ENCODE data around the gene TSC22D2. TPM values are rescaled to one million over a fixed set of nuclear protein-coding genes. Genes with fewer than 3 reads are reported as not detected.
A peak's percentile ranks its signal among the peaks of the same experiment; 100 is the strongest.

The TSC22D2 gene
- total RNA-seq, 3 donors from 2014 or later = 21.8 to 35.5 (median 31.3) TPM

- no peak for DNase-seq
- Histone ChIP-seq H3K4me1 (ENCODE audit: low read depth) (no peaks in the 10 kb centered on the region), H3K9me3 (peaks cover 7% of the 10 kb centered on the region), H3K36me3 (ENCODE audit: low read depth) (no peaks in the 10 kb centered on the region), H3K4me3 (no peak overlapping the region)
- ATAC-seq = no peak
- TF ChIP-seq CTCF (IDR thresholded peaks at IDR 0.05) = no peak
- intact Hi-C loops (cut with DNase I, micrococcal nuclease) = no loop called here
Measured at GRCh38 chr3:150484410-150484809, 76.3 kb downstream of the TSC22D2 start.

GRCh38 chr3:150488867-150489266 lies 80.8 kb downstream of the TSC22D2 start:
- no peaks in the 10 kb centered on the region for H3K4me1 ChIP-seq (ENCODE audit: low read depth)
- no peaks in the 10 kb centered on the region for H3K36me3 ChIP-seq (ENCODE audit: low read depth)
- no peak overlapping the region for H3K4me3 ChIP-seq
- H3K9me3 ChIP-seq = peaks cover 7% of the 10 kb centered on the region
- intact Hi-C loops (cut with DNase I, micrococcal nuclease) = no loop called here
- ATAC-seq (no peak), DNase-seq (no peak)
- no peak for TF ChIP-seq CTCF (IDR thresholded peaks at IDR 0.05)

- H3K36me3 ChIP-seq (ENCODE audit: low read depth) = no peaks in the 10 kb centered on the region
- peak in 1 of 3 donors; percentile 47 for DNase-seq
- ATAC-seq = peak; percentile 88
- no peak overlapping the region for H3K4me3 ChIP-seq
- no peaks in the 10 kb centered on the region for H3K9me3 ChIP-seq
- TF ChIP-seq CTCF (IDR thresholded peaks at IDR 0.05) = no peak
- no peaks in the 10 kb centered on the region for H3K4me1 ChIP-seq (ENCODE audit: low read depth)
- intact Hi-C loops (cut with DNase I, micrococcal nuclease) = loop anchor here in 1 of 2 donors (10.0 kb wide), 1 partner anchor 76 kb away; no protein-coding TSS in a partner anchor
Measured at GRCh38 chr3:150490277-150490986, 82.3 kb downstream of the TSC22D2 start.

- intact Hi-C loops (cut with DNase I, micrococcal nuclease) = loop anchor here (2.0 to 10.0 kb wide), 2 partner anchors 80 to 84 kb away; no protein-coding TSS in a partner anchor
- H3K4me1 ChIP-seq (ENCODE audit: low read depth) = no peaks in the 10 kb centered on the region
- H3K4me3 ChIP-seq = no peak overlapping the region
- TF ChIP-seq CTCF (IDR thresholded peaks at IDR 0.05) = no peak
- DNase-seq (no peak), ATAC-seq (peak; percentile 35)
- no peaks in the 10 kb centered on the region for H3K9me3 ChIP-seq
- H3K36me3 ChIP-seq (ENCODE audit: low read depth) = no peaks in the 10 kb centered on the region
Measured at GRCh38 chr3:150494411-150494977, 86.4 kb downstream of the TSC22D2 start.

- DNase-seq (no peak), ATAC-seq (peak; percentile 28)
- Histone ChIP-seq H3K4me3 (no peak overlapping the region), H3K9me3 (no peaks in the 10 kb centered on the region), H3K4me1 (ENCODE audit: low read depth) (no peaks in the 10 kb centered on the region), H3K36me3 (ENCODE audit: low read depth) (no peaks in the 10 kb centered on the region)
- no peak for TF ChIP-seq CTCF (IDR thresholded peaks at IDR 0.05)
- intact Hi-C loops (cut with DNase I, micrococcal nuclease) = loop anchor here (2.0 to 10.0 kb wide), 4 partner anchors 80 to 273 kb away; no protein-coding TSS in a partner anchor
Measured at GRCh38 chr3:150495149-150495548, 87.1 kb downstream of the TSC22D2 start.
